Rectal smooth muscle tissue (tissue), 1 donor: ENCODE data around the gene HEATR5B.

ENCODE experiments used
- H3K27ac ChIP-seq: one replicate; pipeline ENCODE4 v1.7.0; 2013; ENCODE audit warnings: low read depth, low read length, inconsistent platforms
- H3K27me3 ChIP-seq: one replicate; pipeline ENCODE4 v1.7.0; 2013; ENCODE audit warnings: low read length; ENCODE audit not compliant: control insufficient read depth, insufficient read depth
- H3K36me3 ChIP-seq: one replicate; pipeline ENCODE4 v1.7.0; 2013; ENCODE audit warnings: low read length; ENCODE audit not compliant: control insufficient read depth, insufficient read depth
- H3K4me1 ChIP-seq: one replicate; pipeline ENCODE4 v1.7.0; 2013; ENCODE audit warnings: low read length; ENCODE audit not compliant: control insufficient read depth, insufficient read depth
- H3K4me3 ChIP-seq: one replicate; pipeline ENCODE4 v1.7.0; 2013; ENCODE audit warnings: low read length
- H3K9ac ChIP-seq: one replicate; pipeline ENCODE4 v1.7.0; 2013; ENCODE audit warnings: low read length

HEATR5B gene

DNA sequence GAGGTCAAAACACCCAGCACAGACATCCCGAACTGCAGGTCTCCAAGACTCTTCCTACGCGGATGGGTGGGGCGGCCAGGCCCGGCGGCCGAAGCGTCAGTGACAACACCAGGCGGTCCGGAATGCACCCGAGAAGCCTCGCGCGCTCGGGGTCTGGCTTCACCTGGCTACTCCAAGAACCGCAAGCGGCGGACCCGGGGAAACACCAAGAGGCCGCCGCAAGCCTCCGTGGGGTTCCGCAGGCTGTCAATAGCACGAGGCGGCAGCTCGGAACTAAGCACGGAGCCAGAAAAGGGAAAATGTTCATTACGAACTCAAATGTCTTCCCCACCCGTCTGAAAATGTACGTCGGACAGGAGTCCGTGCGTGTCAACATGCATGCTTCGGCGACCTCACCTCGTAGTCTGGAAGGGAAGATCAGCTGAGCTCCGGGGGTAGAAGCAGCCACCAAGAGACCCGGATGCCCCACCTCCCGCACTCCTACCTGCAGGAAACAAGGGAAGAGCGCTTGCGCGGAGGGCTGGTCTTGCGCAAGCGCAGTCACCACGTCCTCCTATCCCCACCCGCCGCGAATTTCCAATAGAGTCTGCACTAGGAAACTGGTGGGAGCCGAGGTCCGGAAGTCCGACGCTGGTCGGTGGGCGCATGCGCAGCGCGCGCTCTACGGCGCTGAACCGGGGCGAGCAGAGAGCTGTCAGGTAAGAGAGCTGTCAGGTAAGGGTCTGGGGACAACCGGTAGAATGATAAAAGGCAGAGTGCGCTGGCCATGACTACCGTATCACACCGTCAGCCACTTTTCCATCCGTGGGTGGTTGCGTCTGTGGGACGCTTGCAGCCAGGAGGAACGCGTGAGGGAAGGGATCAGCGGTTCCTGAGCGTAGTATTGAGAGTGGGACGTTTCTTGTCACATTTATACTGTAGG lies at the start of gene HEATR5B, which contains the start of gene GPATCH11:
TSS of gene HEATR5B (minus strand) at position 500 of the 922 bp plus-strand sequence. CDS start 958 bp downstream, outside the sequence.
TSS of gene GPATCH11 (plus strand) at position 646 of the 922 bp plus-strand sequence. CDS start 3,864 bp downstream, outside the sequence.
- no peaks in the 10 kb centered on the region for H3K27me3 ChIP-seq
- H3K4me1 ChIP-seq = peaks cover 10% of the 10 kb centered on the region
- H3K27ac ChIP-seq = peak within 1 kb of the TSS; percentile 53
- H3K4me3 ChIP-seq = peak within 1 kb of the TSS; percentile 96
- H3K9ac ChIP-seq = peak within 1 kb of the TSS; percentile 69
- peaks cover 2% of the 10 kb centered on the region for H3K36me3 ChIP-seq

DNA sequence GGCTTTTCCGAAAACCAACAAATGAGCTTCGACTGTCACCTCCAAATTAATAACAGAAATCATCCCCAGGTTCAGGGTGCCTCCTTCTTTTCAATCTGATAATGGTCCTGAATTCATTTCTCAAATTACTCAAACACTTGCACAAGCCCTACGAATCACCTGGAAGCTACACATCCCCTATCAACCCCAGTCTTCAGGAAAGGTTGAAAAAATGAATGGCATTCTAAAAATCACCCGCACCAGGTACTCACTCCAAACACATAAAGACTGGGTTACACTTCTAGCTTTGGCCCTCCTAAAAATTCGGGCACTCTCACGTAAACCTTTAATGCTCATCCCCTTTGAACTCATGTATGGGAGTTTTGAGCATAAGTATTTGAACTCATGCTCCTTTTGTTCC lies 48.7 kb upstream of the HEATR5B start:
- Histone ChIP-seq H3K36me3 (peaks cover 31% of the 10 kb centered on the region), H3K9ac (no peak overlapping the region), H3K27me3 (no peaks in the 10 kb centered on the region), H3K4me3 (no peak overlapping the region), H3K4me1 (no peaks in the 10 kb centered on the region), H3K27ac (no peak overlapping the region)

- no peak overlapping the region for H3K27ac ChIP-seq
- H3K4me3 ChIP-seq = no peak overlapping the region
- H3K27me3 ChIP-seq = no peaks in the 10 kb centered on the region
- H3K36me3 ChIP-seq = peaks cover 12% of the 10 kb centered on the region
- H3K4me1 ChIP-seq = no peaks in the 10 kb centered on the region
- no peak overlapping the region for H3K9ac ChIP-seq
Measured at GRCh38 chr2:37125416-37125815, 41.2 kb upstream of the HEATR5B start.

- Histone ChIP-seq H3K4me1 (no peaks in the 10 kb centered on the region), H3K4me3 (no peak overlapping the region), H3K27ac (no peak overlapping the region), H3K36me3 (peaks cover 7% of the 10 kb centered on the region), H3K27me3 (no peaks in the 10 kb centered on the region), H3K9ac (no peak overlapping the region)
Measured at GRCh38 chr2:37119157-37119556, 35.0 kb upstream of the HEATR5B start.

- Histone ChIP-seq H3K9ac (no peak overlapping the region), H3K27ac (no peak overlapping the region), H3K36me3 (peaks cover 4% of the 10 kb centered on the region)
Measured at GRCh38 chr2:37117566-37117965, 33.4 kb upstream of the HEATR5B start.

DNA sequence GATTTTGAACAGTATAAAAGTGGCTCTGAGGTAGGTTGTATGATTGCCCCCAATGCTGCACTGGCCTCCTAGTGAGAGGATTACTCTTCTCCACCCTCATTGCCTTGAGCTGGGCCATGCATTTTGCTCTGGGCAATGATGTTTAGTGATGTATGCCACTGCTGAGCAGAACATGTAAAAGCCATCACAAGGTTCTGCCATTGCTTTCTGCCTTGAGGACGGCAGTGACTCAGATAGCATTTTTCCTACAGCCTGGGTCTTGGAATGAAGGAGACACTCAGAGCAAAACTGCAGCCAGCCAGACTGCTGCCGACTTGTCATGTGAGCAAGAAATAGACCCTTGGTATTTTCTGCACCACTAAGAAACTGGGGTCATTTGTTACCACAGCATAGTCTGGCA lies 27.8 kb upstream of the HEATR5B start:
- H3K4me3 ChIP-seq = no peak overlapping the region
- no peaks in the 10 kb centered on the region for H3K27me3 ChIP-seq
- no peak overlapping the region for H3K9ac ChIP-seq
- H3K27ac ChIP-seq = no peak overlapping the region
- H3K36me3 ChIP-seq = peaks cover 14% of the 10 kb centered on the region
- no peaks in the 10 kb centered on the region for H3K4me1 ChIP-seq

More at GRCh38 chr2:37117566-37117965, 33.4 kb upstream of the HEATR5B start:
- Histone ChIP-seq H3K4me1 (no peaks in the 10 kb centered on the region), H3K27me3 (no peaks in the 10 kb centered on the region), H3K4me3 (no peak overlapping the region)

DNA sequence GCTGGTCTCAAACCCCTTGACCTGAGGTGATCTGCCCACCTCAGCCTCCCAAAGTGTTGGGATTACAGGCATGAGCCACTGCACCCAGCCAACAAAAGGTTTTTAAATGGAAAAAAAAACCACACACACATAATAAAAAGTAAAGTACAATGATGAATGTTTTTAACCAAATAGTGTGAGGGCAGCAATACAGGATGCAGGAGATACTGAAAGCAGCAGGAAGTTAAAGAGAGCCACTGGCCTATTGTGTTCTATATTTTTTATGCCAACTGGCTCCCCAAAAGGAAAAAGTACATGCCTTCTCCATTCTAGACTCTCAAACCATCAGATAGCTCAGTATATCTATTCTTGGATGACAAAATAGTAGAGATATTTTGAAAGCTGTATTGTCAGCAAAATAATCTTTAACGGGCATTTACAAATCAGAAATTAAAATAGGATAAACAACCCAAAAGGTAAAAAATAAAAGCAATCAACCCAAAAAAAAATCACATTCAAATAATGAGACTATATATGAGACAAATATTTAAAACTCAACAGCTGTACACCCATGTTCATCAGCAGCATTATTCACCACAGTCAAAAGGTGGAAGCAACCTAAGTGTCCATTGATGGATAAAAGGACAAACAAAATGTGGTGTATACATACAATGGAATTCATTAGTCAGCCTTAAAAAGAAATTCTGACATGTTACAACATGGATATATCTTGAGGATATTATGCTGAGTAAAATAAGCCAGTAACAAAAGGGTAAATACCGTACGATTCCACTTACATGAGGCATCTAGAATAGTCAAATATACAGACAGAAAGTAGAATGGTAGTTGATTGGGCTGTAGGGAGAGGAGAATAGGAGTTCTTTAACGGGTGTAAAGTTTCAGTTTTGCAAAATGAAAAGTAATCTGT lies 26.4 kb upstream of the HEATR5B start:
- H3K9ac ChIP-seq = no peak overlapping the region
- H3K27me3 ChIP-seq = no peaks in the 10 kb centered on the region
- H3K4me3 ChIP-seq = no peak overlapping the region
- H3K4me1 ChIP-seq = no peaks in the 10 kb centered on the region
- no peak overlapping the region for H3K27ac ChIP-seq
- peaks cover 14% of the 10 kb centered on the region for H3K36me3 ChIP-seq

- peaks cover 13% of the 10 kb centered on the region for H3K36me3 ChIP-seq
Measured at GRCh38 chr2:37109523-37109922, 25.4 kb upstream of the HEATR5B start.

DNA sequence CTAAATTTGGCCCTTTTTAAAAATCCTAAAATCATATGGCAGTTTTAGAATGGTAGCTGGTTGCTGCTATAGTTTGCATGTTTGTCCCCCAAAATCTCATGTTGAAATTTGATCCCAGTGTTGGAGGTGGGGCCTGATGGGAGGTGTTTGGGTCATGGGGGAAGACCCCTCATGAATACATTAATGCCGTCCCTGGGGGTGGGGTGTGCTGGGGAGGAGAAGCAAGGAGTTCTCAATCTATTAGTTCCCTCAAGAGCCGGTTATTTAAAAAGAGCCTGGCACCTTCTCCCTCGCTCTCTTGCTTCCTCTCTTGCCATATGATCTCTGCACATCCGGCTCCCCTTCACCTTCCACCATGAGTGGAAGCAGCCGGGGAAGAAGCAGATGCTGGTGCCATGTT lies 21.0 kb upstream of the HEATR5B start:
- no peaks in the 10 kb centered on the region for H3K4me1 ChIP-seq
- H3K36me3 ChIP-seq = peaks cover 12% of the 10 kb centered on the region
- no peaks in the 10 kb centered on the region for H3K27me3 ChIP-seq
- H3K27ac ChIP-seq = no peak overlapping the region
- H3K9ac ChIP-seq = no peak overlapping the region
- H3K4me3 ChIP-seq = no peak overlapping the region

More at GRCh38 chr2:37109523-37109922, 25.4 kb upstream of the HEATR5B start:
- Histone ChIP-seq H3K27me3 (no peaks in the 10 kb centered on the region), H3K27ac (no peak overlapping the region), H3K4me1 (no peaks in the 10 kb centered on the region), H3K9ac (no peak overlapping the region), H3K4me3 (no peak overlapping the region)

- H3K27ac ChIP-seq = no peak overlapping the region
- no peak overlapping the region for H3K4me3 ChIP-seq
- H3K4me1 ChIP-seq = no peaks in the 10 kb centered on the region
- no peaks in the 10 kb centered on the region for H3K27me3 ChIP-seq
- no peak overlapping the region for H3K9ac ChIP-seq
- H3K36me3 ChIP-seq = peaks cover 12% of the 10 kb centered on the region
Measured at GRCh38 chr2:37104178-37104577, 20.0 kb upstream of the HEATR5B start.

- Histone ChIP-seq H3K36me3 (peaks cover 7% of the 10 kb centered on the region), H3K9ac (no peak overlapping the region), H3K4me3 (no peak overlapping the region), H3K27me3 (no peaks in the 10 kb centered on the region), H3K27ac (no peak overlapping the region), H3K4me1 (no peaks in the 10 kb centered on the region)
Measured at GRCh38 chr2:37102588-37102987, 18.4 kb upstream of the HEATR5B start.

DNA sequence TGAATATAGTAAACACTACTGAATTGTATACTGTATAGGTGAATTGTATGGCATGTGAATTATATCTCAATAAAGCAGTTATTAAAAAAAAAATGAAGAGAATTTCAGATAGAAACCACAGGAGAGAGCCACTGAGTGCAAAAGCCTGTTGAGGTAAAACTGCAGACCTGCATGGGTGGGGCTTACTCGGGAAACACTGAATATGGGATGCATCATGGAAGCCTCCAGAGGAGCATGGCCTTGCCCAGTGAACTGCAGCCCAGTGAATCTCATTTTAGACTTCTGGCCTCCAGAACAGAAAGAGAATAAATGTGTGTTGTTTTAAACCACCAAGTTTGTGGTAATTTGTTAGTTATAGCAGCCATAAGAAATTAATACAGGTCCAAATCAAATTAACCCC lies 15.9 kb upstream of the HEATR5B start:
- H3K27ac ChIP-seq = no peak overlapping the region
- H3K36me3 ChIP-seq = peaks cover 7% of the 10 kb centered on the region
- H3K27me3 ChIP-seq = no peaks in the 10 kb centered on the region
- no peak overlapping the region for H3K9ac ChIP-seq
- no peaks in the 10 kb centered on the region for H3K4me1 ChIP-seq
- H3K4me3 ChIP-seq = no peak overlapping the region
